Calu3 (cell line): ENCODE data around the gene PCDHGB7. TPM values are rescaled to one million over a fixed set of nuclear protein-coding genes. Genes with fewer than 3 reads are reported as not detected.

Source experiments
- BruUV-seq: library from RNA; stranded (reverse); fragments of 400-500 nt; replicated peaks from 2 replicates; lab custom pipeline; 2021; lab: Mats Ljungman, UMichigan
- CTCF ChIA-PET: fragments of 300-600 bp; sonication (Branson Sonifier 250); formaldehyde crosslinking; loops from one replicate; lab custom pipeline; 2022; ENCODE audit warnings: antibody characterized with exemption; lab: Charles Lee
- DNase-seq: peaks from one replicate; pipeline ENCODE4 v3.0.0; 2022
- H3K27ac Mint-ChIP-seq: one replicate; pipeline ENCODE4 v1.8.0; 2022; ENCODE audit warnings: mixed read lengths; ENCODE audit not compliant: unreplicated experiment
- H3K27me3 Mint-ChIP-seq: one replicate; pipeline ENCODE4 v1.8.0; 2022; ENCODE audit warnings: mixed read lengths; ENCODE audit not compliant: unreplicated experiment
- H3K36me3 Mint-ChIP-seq: one replicate; pipeline ENCODE4 v1.8.0; 2022; ENCODE audit warnings: mild to moderate bottlenecking, moderate library complexity, mixed read lengths; ENCODE audit not compliant: insufficient read depth, unreplicated experiment
- H3K4me1 Mint-ChIP-seq: one replicate; pipeline ENCODE4 v1.8.0; 2022; ENCODE audit warnings: mild to moderate bottlenecking, low read depth, mixed read lengths; ENCODE audit not compliant: unreplicated experiment
- H3K4me3 Mint-ChIP-seq: one replicate; pipeline ENCODE4 v1.8.0; 2022; ENCODE audit warnings: mild to moderate bottlenecking, low read depth, moderate library complexity, mixed read lengths; ENCODE audit not compliant: unreplicated experiment
- H3K9me3 Mint-ChIP-seq: one replicate; pipeline ENCODE4 v1.8.0; 2022; ENCODE audit warnings: low read depth, mixed read lengths; ENCODE audit not compliant: unreplicated experiment
- CTCF ChIP-seq: fragments of 200-600 bp; IDR thresholded peaks from one replicate; pipeline ENCODE4 v1.8.0; 2022; ENCODE audit warnings: antibody characterized with exemption; ENCODE audit not compliant: unreplicated experiment
- intact Hi-C: fragments of 100-400 bp; cut with micrococcal nuclease; formaldehyde crosslinking; loops from one replicate; pipeline ENCODE4 v1.10.0; 2022; ENCODE audit not compliant: unreplicated experiment
- total RNA-seq: library from RNA; stranded (reverse); gene quantifications from 2 replicates; pipeline ENCODE4 v1.2.3, GENCODE V29; 2022

The PCDHGB7 gene
- total RNA-seq, 1 experiment from 2014 or later, result 13.6 TPM

DNA sequence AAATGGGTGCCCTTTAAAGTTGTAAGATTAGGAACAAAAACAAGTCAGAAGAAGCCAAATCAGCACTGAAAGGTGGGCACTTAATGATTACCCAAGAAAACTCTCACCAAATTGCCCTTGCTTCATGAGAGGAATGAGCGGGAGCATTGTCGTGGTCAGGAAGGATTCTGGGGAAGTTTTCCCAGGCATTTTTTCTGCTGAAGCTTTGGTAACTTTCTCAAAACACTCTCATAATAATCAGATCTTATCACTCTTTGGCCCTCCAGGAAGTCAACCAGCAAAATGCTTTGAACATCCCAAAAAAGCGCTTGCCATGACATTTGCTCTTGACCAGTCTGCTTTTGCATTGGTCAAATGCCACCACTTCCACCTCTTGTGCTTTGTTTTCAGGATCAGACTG is 47.9 kb downstream of the PCDHGB7 start:
- H3K4me3 Mint-ChIP-seq, result no peak overlapping the region
- CTCF ChIA-PET, result no interaction called here
- peaks cover 4% of the 10 kb centered on the region for H3K36me3 Mint-ChIP-seq
- H3K9me3 Mint-ChIP-seq, result no peaks in the 10 kb centered on the region
- H3K27ac Mint-ChIP-seq, result no peak overlapping the region
- TF ChIP-seq CTCF, result no peak
- intact Hi-C loops, result no loop called here
- no peaks in the 10 kb centered on the region for H3K27me3 Mint-ChIP-seq
- DNase-seq, result no peak
- H3K4me1 Mint-ChIP-seq, result no peaks in the 10 kb centered on the region
- BruUV-seq, result no TSS peak

Other genes starting within 250 kb of the PCDHGB7 start
- gene PCDHB7, start 245.0 kb upstream of the PCDHGB7 start, total RNA-seq, result 0.26 and 0.37 TPM in 2 replicates
- 0.21 and 0.61 TPM in 2 replicates for gene PCDHB8, start 239.9 kb upstream of the PCDHGB7 start, total RNA-seq
- gene PCDHB16, start 235.3 kb upstream of the PCDHGB7 start, total RNA-seq, result 0.35 and 0.66 TPM in 2 replicates
- gene PCDHB9, start 230.5 kb upstream of the PCDHGB7 start, total RNA-seq, result 2.4 and 3.5 TPM in 2 replicates
- gene PCDHB10, start 225.3 kb upstream of the PCDHGB7 start, total RNA-seq, result 1.0 and 1.2 TPM in 2 replicates
- 0.83 and 0.85 TPM in 2 replicates for gene PCDHB11, start 218.1 kb upstream of the PCDHGB7 start, total RNA-seq
- 1.3 and 1.6 TPM in 2 replicates for gene PCDHB12, start 209.0 kb upstream of the PCDHGB7 start, total RNA-seq
- 0.86 and 1.1 TPM in 2 replicates for gene PCDHB13, start 203.8 kb upstream of the PCDHGB7 start, total RNA-seq
- 5.7 and 6.3 TPM in 2 replicates for gene PCDHB14, start 194.3 kb upstream of the PCDHGB7 start, total RNA-seq
- gene PCDHB15, start 172.3 kb upstream of the PCDHGB7 start, total RNA-seq, result 1.1 and 1.4 TPM in 2 replicates
- gene SLC25A2, start 113.6 kb upstream of the PCDHGB7 start, total RNA-seq, result 0.26 and 0.27 TPM in 2 replicates
- 73.2 and 79.6 TPM in 2 replicates for gene TAF7, start 96.9 kb upstream of the PCDHGB7 start, total RNA-seq
- gene PCDHGA1, start 87.2 kb upstream of the PCDHGB7 start, total RNA-seq, result 0.29 TPM in 1 of 2 replicates, not detected in the other
- gene PCDHGA2, start 78.9 kb upstream of the PCDHGB7 start, total RNA-seq, result not detected in 2 replicates
- not detected in 2 replicates for gene PCDHGA3, start 73.8 kb upstream of the PCDHGB7 start, total RNA-seq
- gene PCDHGB1, start 67.6 kb upstream of the PCDHGB7 start, total RNA-seq, result 0.19 and 0.20 TPM in 2 replicates
- gene PCDHGA4, start 62.7 kb upstream of the PCDHGB7 start, total RNA-seq, result 0.07 TPM in 2 replicates
- gene PCDHGB2, start 57.7 kb upstream of the PCDHGB7 start, total RNA-seq, result 0.34 and 0.38 TPM in 2 replicates
- gene PCDHGA5, start 53.5 kb upstream of the PCDHGB7 start, total RNA-seq, result 0.10 and 0.12 TPM in 2 replicates
- 1.2 and 1.6 TPM in 2 replicates for gene PCDHGB3, start 47.4 kb upstream of the PCDHGB7 start, total RNA-seq
- 0.71 and 0.80 TPM in 2 replicates for gene PCDHGA6, start 43.8 kb upstream of the PCDHGB7 start, total RNA-seq
- 0.73 and 0.90 TPM in 2 replicates for gene PCDHGA7, start 34.9 kb upstream of the PCDHGB7 start, total RNA-seq
- 7.0 and 8.2 TPM in 2 replicates for gene PCDHGB4, start 30.0 kb upstream of the PCDHGB7 start, total RNA-seq
- 0.95 and 1.1 TPM in 2 replicates for gene PCDHGA8, start 25.0 kb upstream of the PCDHGB7 start, total RNA-seq
- 9.1 and 12.4 TPM in 2 replicates for gene PCDHGB5, start 19.7 kb upstream of the PCDHGB7 start, total RNA-seq
- gene PCDHGA9, start 14.9 kb upstream of the PCDHGB7 start, total RNA-seq, result 16.0 and 18.1 TPM in 2 replicates
- 9.6 and 13.4 TPM in 2 replicates for gene PCDHGB6, start 9.7 kb upstream of the PCDHGB7 start, total RNA-seq
- 2.6 and 3.7 TPM in 2 replicates for gene PCDHGA10, start 4.7 kb upstream of the PCDHGB7 start, total RNA-seq
- gene PCDHGA11, start 3.4 kb downstream of the PCDHGB7 start, total RNA-seq, result 2.3 and 2.8 TPM in 2 replicates
- gene PCDHGA12, start 12.8 kb downstream of the PCDHGB7 start, total RNA-seq, result 2.1 and 2.9 TPM in 2 replicates
- gene PCDHGC3, start 58.3 kb downstream of the PCDHGB7 start, total RNA-seq, result 49.4 and 73.0 TPM in 2 replicates
- 1.2 and 2.2 TPM in 2 replicates for gene PCDHGC4, start 67.4 kb downstream of the PCDHGB7 start, total RNA-seq
- gene PCDHGC5, start 71.4 kb downstream of the PCDHGB7 start, total RNA-seq, result 1.5 and 2.1 TPM in 2 replicates
- gene DIAPH1, start 201.3 kb downstream of the PCDHGB7 start, total RNA-seq, result 176 and 219 TPM in 2 replicates
- gene HDAC3, start 219.2 kb downstream of the PCDHGB7 start, total RNA-seq, result 96.3 and 102 TPM in 2 replicates
- gene RELL2, start 219.3 kb downstream of the PCDHGB7 start, total RNA-seq, result 12.5 and 12.6 TPM in 2 replicates
- gene FCHSD1, start 233.7 kb downstream of the PCDHGB7 start, total RNA-seq, result 41.4 and 41.8 TPM in 2 replicates